Stimulated activated memory B cell treated with anti-CD40 and anti-IgM and Interleukin-4, amounts not matched to agents 10 μg/mL and 1 μg/mL and 100 μg/mL, for 72 hours (primary cell): ENCODE data around the gene DDX47.
A peak's percentile ranks its signal among the peaks of the same experiment; 100 is the strongest.

Source experiments
- ATAC-seq: fragments of 150-1000 bp; cut with Tn5 transposase; 2 replicates; pipeline ENCODE4 v1.10.0; 2021
- H3K27ac Mint-ChIP-seq: one replicate; pipeline ENCODE4 v1.8.0; 2022; ENCODE audit warnings: mild to moderate bottlenecking, mixed read lengths
- H3K27me3 Mint-ChIP-seq: one replicate; pipeline ENCODE4 v1.8.0; 2022; ENCODE audit warnings: mixed read lengths
- H3K36me3 Mint-ChIP-seq: one replicate; pipeline ENCODE4 v1.8.0; 2022; ENCODE audit warnings: mixed read lengths
- H3K4me1 Mint-ChIP-seq: one replicate; pipeline ENCODE4 v1.8.0; 2022; ENCODE audit warnings: mixed read lengths
- H3K4me3 Mint-ChIP-seq: one replicate; pipeline ENCODE4 v1.8.0; 2022; ENCODE audit warnings: mild to moderate bottlenecking, moderate library complexity, mixed read lengths
- H3K9me3 Mint-ChIP-seq: one replicate; pipeline ENCODE4 v1.8.0; 2022; ENCODE audit warnings: mixed read lengths

Gene DDX47

GRCh38 chr12:12813120-12814101 lies at the start of gene DDX47:
Gene DDX47 (plus strand): TSS chr12:12813346. CDS start chr12:12813368, 22 bp downstream.
- H3K36me3 Mint-ChIP-seq: peaks cover 16% of the 10 kb centered on the region
- H3K9me3 Mint-ChIP-seq: no peaks in the 10 kb centered on the region
- H3K4me1 Mint-ChIP-seq: peaks cover 65% of the 10 kb centered on the region
- H3K4me3 Mint-ChIP-seq: peak within 1 kb of the TSS; percentile 84
- no peaks in the 10 kb centered on the region for H3K27me3 Mint-ChIP-seq
- ATAC-seq: peak; percentile 94
- peak within 1 kb of the TSS; percentile 91 for H3K27ac Mint-ChIP-seq

DNA sequence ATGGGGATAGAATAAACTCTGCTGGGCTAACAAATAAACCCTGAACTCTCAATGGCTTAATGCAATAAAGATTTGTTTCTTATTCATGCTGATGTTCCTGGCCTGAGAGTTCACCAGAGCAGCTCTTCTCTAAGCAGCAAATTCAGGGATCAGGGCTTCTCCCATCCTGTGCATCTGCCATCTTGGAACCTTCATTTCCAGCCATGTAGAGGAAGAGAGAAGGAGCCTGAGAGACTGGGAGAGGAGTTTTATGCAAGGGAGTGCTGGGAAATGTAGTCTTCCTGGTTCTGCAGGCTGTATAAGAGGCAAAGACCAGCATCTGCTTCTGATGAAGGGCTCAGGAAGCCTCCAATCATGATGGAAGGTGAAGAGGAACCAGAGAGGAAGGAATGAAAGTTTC lies 48.3 kb upstream of the DDX47 start:
- Mint-ChIP-seq H3K27ac (no peak overlapping the region), H3K4me3 (no peak overlapping the region), H3K27me3 (no peaks in the 10 kb centered on the region), H3K4me1 (no peaks in the 10 kb centered on the region), H3K36me3 (peaks cover 15% of the 10 kb centered on the region), H3K9me3 (peaks cover 2% of the 10 kb centered on the region)
- no peak for ATAC-seq

DNA sequence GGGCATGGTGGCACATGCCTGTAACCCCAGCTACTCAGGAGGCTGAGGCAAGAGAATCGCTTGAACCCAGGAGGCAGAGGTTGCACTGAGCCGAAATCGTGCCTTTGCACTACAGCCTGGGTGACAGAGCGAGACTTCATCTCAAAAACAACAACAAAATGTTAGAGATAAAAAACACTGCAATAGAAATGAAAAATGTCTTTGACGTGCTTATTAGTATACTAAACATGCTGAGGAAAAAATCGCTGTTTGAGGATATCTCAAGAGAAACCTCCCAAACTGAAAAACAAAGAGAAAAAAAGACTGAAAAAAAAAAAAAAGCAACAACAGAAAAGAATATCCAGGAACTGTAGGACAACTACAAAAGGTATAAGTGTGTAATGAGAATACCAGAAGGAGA lies 42.9 kb upstream of the DDX47 start:
- H3K27ac Mint-ChIP-seq: no peak overlapping the region
- H3K9me3 Mint-ChIP-seq: peaks cover 3% of the 10 kb centered on the region
- H3K36me3 Mint-ChIP-seq: no peaks in the 10 kb centered on the region
- H3K4me3 Mint-ChIP-seq: no peak overlapping the region
- no peak for ATAC-seq
- H3K4me1 Mint-ChIP-seq: no peaks in the 10 kb centered on the region
- H3K27me3 Mint-ChIP-seq: no peaks in the 10 kb centered on the region

- ATAC-seq: no peak
Observed at GRCh38 chr12:12774791-12775190, 38.4 kb upstream of the DDX47 start.

DNA sequence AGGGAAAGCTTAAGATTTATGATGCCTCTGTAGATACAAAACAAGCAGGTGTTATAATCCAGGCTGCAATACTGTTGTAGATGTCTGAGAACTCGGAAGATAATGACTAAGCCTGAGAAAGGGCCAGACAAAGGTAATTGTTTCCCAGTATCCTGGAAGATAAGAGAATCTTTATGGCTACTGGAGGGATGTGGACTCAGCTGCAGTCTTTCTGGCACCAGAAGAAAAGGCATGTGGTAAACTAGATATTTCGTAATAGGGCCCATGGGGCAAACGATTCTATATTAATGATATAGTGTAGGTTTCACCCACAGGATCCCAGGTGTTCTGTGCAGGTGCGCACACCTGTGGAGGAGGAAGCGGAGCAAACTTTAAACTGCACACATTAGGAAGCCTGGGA lies 36.9 kb upstream of the DDX47 start:
- H3K4me3 Mint-ChIP-seq: no peak overlapping the region
- ATAC-seq: no peak
- H3K4me1 Mint-ChIP-seq: peaks cover 5% of the 10 kb centered on the region

More at GRCh38 chr12:12774791-12775190, 38.4 kb upstream of the DDX47 start:
- H3K27ac Mint-ChIP-seq: no peak overlapping the region
- no peaks in the 10 kb centered on the region for H3K36me3 Mint-ChIP-seq
- H3K4me1 Mint-ChIP-seq: peaks cover 5% of the 10 kb centered on the region
- H3K27me3 Mint-ChIP-seq: no peaks in the 10 kb centered on the region
- no peak overlapping the region for H3K4me3 Mint-ChIP-seq
- peaks cover 2% of the 10 kb centered on the region for H3K9me3 Mint-ChIP-seq

GRCh38 chr12:12777092-12777491 lies 36.1 kb upstream of the DDX47 start:
- Mint-ChIP-seq H3K4me3 (no peak overlapping the region), H3K9me3 (no peaks in the 10 kb centered on the region), H3K27ac (no peak overlapping the region), H3K4me1 (peaks cover 5% of the 10 kb centered on the region), H3K36me3 (no peaks in the 10 kb centered on the region), H3K27me3 (no peaks in the 10 kb centered on the region)
- no peak for ATAC-seq

More for the DNA sequence above, 36.9 kb upstream of the DDX47 start:
- no peaks in the 10 kb centered on the region for H3K27me3 Mint-ChIP-seq
- no peaks in the 10 kb centered on the region for H3K36me3 Mint-ChIP-seq
- no peaks in the 10 kb centered on the region for H3K9me3 Mint-ChIP-seq
- H3K27ac Mint-ChIP-seq: no peak overlapping the region

GRCh38 chr12:12779007-12779406 lies 34.1 kb upstream of the DDX47 start:
- no peak for ATAC-seq
- no peak overlapping the region for H3K27ac Mint-ChIP-seq
- no peaks in the 10 kb centered on the region for H3K9me3 Mint-ChIP-seq
- peaks cover 5% of the 10 kb centered on the region for H3K4me1 Mint-ChIP-seq
- no peaks in the 10 kb centered on the region for H3K27me3 Mint-ChIP-seq
- no peak overlapping the region for H3K4me3 Mint-ChIP-seq
- no peaks in the 10 kb centered on the region for H3K36me3 Mint-ChIP-seq

DNA sequence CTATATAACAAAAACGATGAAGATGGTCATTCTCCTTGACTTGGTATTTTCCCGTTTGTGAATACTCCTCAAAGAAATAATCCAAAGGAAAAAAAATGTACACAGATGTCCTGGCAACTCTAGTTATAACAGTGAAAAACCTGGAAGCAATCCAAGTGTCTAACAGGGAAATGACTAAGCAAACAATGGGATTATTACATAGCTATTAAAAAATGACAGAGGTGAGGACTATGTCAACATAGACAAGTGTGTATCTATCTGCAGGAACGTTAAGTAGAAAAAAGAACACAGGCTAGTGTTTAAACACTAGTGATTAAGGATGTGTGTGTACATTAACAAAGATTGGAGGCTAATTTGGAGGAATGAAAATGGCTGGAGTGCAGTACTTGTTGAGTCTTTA lies 33.6 kb upstream of the DDX47 start:
- no peak for ATAC-seq
- no peak overlapping the region for H3K27ac Mint-ChIP-seq
- peaks cover 5% of the 10 kb centered on the region for H3K4me1 Mint-ChIP-seq
- no peaks in the 10 kb centered on the region for H3K27me3 Mint-ChIP-seq
- H3K9me3 Mint-ChIP-seq: no peaks in the 10 kb centered on the region
- H3K36me3 Mint-ChIP-seq: no peaks in the 10 kb centered on the region
- no peak overlapping the region for H3K4me3 Mint-ChIP-seq

DNA sequence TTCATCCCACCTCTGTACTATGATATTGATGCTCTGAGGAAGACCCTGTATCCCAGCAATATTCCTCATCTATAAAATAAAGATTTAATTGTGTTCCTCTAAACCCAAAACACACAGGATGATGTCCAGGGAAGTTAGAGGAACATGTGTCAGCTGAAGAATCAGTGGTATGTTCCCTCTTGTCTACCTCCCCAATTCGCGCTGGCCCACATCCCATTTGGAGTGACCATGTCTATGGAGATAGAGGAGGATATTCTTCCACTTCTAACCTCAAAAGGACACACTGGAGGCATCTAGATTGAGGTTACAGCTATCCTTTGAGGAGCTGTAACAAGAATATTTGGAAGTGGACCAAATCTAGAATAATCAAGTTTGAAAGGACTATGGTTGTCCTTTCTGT lies 29.0 kb upstream of the DDX47 start:
- H3K36me3 Mint-ChIP-seq: no peaks in the 10 kb centered on the region
- H3K27ac Mint-ChIP-seq: no peak overlapping the region
- no peaks in the 10 kb centered on the region for H3K9me3 Mint-ChIP-seq
- no peak for ATAC-seq
- H3K4me1 Mint-ChIP-seq: peaks cover 30% of the 10 kb centered on the region
- no peaks in the 10 kb centered on the region for H3K27me3 Mint-ChIP-seq
- H3K4me3 Mint-ChIP-seq: no peak overlapping the region

- Mint-ChIP-seq H3K36me3 (no peaks in the 10 kb centered on the region), H3K4me3 (peak within 1 kb of the TSS; percentile 90), H3K4me1 (peaks cover 33% of the 10 kb centered on the region), H3K27ac (peak within 1 kb of the TSS; percentile 94), H3K27me3 (no peaks in the 10 kb centered on the region), H3K9me3 (no peaks in the 10 kb centered on the region)
- no peak for ATAC-seq
Observed at GRCh38 chr12:12784911-12785814, 28.0 kb upstream of the DDX47 start, which contains the start of gene APOLD1. Gene APOLD1 (plus strand): TSS chr12:12785659. CDS start chr12:12785692, 33 bp downstream.

DNA sequence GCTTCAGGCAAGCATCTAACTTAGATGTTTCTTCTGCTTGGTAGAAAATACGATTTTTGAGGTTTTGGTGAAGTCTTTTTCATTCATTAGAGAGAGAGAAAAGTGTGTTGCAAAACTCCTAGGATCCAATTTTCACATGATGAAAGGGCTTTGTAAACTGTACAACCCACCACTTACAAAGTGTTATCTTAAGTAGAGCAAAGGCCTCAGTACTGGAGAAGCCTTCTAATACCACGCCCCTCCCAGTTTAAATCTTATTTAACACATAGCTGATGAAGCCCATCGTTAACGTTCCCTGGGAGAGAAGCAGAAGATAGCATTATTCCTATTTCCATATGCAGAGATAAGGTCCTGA lies 26.8 kb upstream of the DDX47 start:
- Mint-ChIP-seq H3K4me1 (peaks cover 33% of the 10 kb centered on the region), H3K36me3 (no peaks in the 10 kb centered on the region), H3K27me3 (no peaks in the 10 kb centered on the region), H3K4me3 (peak overlapping the region; percentile 90), H3K9me3 (no peaks in the 10 kb centered on the region), H3K27ac (peak overlapping the region; percentile 94)
- ATAC-seq: peak; percentile 34

- Mint-ChIP-seq H3K4me3 (peak overlapping the region; percentile 90), H3K27ac (peak overlapping the region; percentile 94), H3K36me3 (no peaks in the 10 kb centered on the region), H3K27me3 (no peaks in the 10 kb centered on the region), H3K4me1 (peaks cover 33% of the 10 kb centered on the region), H3K9me3 (no peaks in the 10 kb centered on the region)
- ATAC-seq: peak; percentile 95
Observed at GRCh38 chr12:12786706-12787601, 26.2 kb upstream of the DDX47 start.

DNA sequence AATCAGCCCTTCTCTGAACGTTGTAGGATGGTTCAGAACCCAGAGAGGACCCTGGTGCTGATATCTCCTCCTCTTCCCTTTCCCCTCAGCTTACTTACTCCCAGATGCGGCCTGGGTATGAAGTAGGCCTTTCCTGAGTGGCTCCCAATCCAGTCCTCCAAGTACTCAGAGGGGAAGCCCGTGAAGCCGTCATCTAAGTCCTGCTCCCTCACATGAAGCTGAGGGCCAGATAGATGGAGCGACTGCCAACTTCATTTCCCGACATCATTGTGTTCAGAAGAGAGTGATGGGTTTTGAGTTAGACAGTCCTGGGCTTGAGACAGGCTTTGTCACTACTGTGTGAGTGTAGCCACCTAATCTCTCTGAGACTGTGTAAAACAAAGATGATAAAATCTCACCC lies 25.0 kb upstream of the DDX47 start:
- Mint-ChIP-seq H3K4me3 (peak overlapping the region; percentile 90), H3K36me3 (no peaks in the 10 kb centered on the region), H3K27ac (peak overlapping the region; percentile 94), H3K9me3 (no peaks in the 10 kb centered on the region), H3K4me1 (peaks cover 33% of the 10 kb centered on the region), H3K27me3 (no peaks in the 10 kb centered on the region)
- ATAC-seq: no peak

GRCh38 chr12:12788675-12789368 lies 24.3 kb upstream of the DDX47 start:
- peak overlapping the region; percentile 23 for H3K4me3 Mint-ChIP-seq
- H3K9me3 Mint-ChIP-seq: no peaks in the 10 kb centered on the region
- H3K4me1 Mint-ChIP-seq: peaks cover 33% of the 10 kb centered on the region
- no peaks in the 10 kb centered on the region for H3K36me3 Mint-ChIP-seq
- peak overlapping the region; percentile 94 for H3K27ac Mint-ChIP-seq
- peak; percentile 81 for ATAC-seq
- no peaks in the 10 kb centered on the region for H3K27me3 Mint-ChIP-seq
